Neural cell (in vitro differentiated cells): ENCODE results near the gene HOXA10. TPM values are rescaled to one million over a fixed set of nuclear protein-coding genes. Genes with fewer than 3 reads are reported as not detected.
A peak's percentile ranks its signal among the peaks of the same experiment; 100 is the strongest.

Experiments
- H2AFZ ChIP-seq: fragments of 200-600, 300-800 bp; sonication (generic), shearing (Covaris generic); 2 replicates; pipeline ENCODE4 v1.6.0; 2014; ENCODE audit warnings: low read depth, mild to moderate bottlenecking, antibody characterized with exemption, low read length, moderate library complexity
- H3F3A ChIP-seq: fragments of 200-600 bp; shearing (Covaris generic); 2 replicates; pipeline ENCODE4 v1.6.1; 2016; ENCODE audit warnings: mild to moderate bottlenecking, moderate library complexity, mixed read lengths, antibody characterized with exemption, low read length; ENCODE audit not compliant: insufficient read depth, poor library complexity, severe bottlenecking
- H3K27ac ChIP-seq: fragments of 200-600, 300-800 bp; sonication (generic), shearing (Covaris generic); 2 replicates; pipeline ENCODE4 v1.5.1; 2014; ENCODE audit warnings: mild to moderate bottlenecking, low read length, moderate library complexity
- H3K27me3 ChIP-seq: fragments of 300-800, 200-600 bp; sonication (generic), shearing (Covaris generic); 2 replicates; pipeline ENCODE4 v1.6.0; 2014; ENCODE audit warnings: mild to moderate bottlenecking, low read depth, low read length, moderate library complexity; ENCODE audit not compliant: insufficient read depth
- H3K36me3 ChIP-seq: fragments of 300-800, 200-600 bp; sonication (generic), shearing (Covaris generic); 2 replicates; pipeline ENCODE4 v1.5.1; 2014; ENCODE audit warnings: mild to moderate bottlenecking, antibody characterized with exemption, low read length, moderate library complexity; ENCODE audit not compliant: insufficient read depth
- H3K4me2 ChIP-seq: fragments of 300-800, 200-600 bp; sonication (generic), shearing (Covaris generic); 2 replicates; pipeline ENCODE4 v1.6.0; 2014; ENCODE audit warnings: mild to moderate bottlenecking, low read length
- H3K4me3 ChIP-seq: fragments of 300-800, 200-600 bp; sonication (generic), shearing (Covaris generic); 2 replicates; pipeline ENCODE4 v1.5.1; 2014; ENCODE audit warnings: mild to moderate bottlenecking, low read length, moderate library complexity
- H3K79me2 ChIP-seq: fragments of 200-600 bp; shearing (Covaris generic); replicated peaks from 2 replicates; pipeline ENCODE4 v1.6.0; 2014; ENCODE audit warnings: mild to moderate bottlenecking, low read length, moderate library complexity; ENCODE audit not compliant: insufficient read depth
- H3K9ac ChIP-seq: fragments of 300-800, 200-600 bp; sonication (generic), shearing (Covaris generic); 2 replicates; pipeline ENCODE4 v1.6.1; 2016; ENCODE audit warnings: mild to moderate bottlenecking, low read length, mixed read lengths
- H3K9me2 ChIP-seq: fragments of 200-600 bp; shearing (Covaris generic); 2 replicates; pipeline ENCODE4 v1.6.1; 2016; ENCODE audit warnings: mild to moderate bottlenecking, low read length, mixed read lengths; ENCODE audit not compliant: insufficient read depth
- H3K9me3 ChIP-seq: fragments of 200-600, 300-800 bp; sonication (generic), shearing (Covaris generic); 2 replicates; pipeline ENCODE4 v1.6.1; 2016; ENCODE audit warnings: mild to moderate bottlenecking, mixed run types, low read length, moderate library complexity, mixed read lengths
- H4K20me1 ChIP-seq: fragments of 200-600 bp; shearing (Covaris generic); 2 replicates; pipeline ENCODE4 v1.6.1; 2016; ENCODE audit warnings: mild to moderate bottlenecking, mixed run types; ENCODE audit not compliant: insufficient read depth
- EP300 ChIP-seq: fragments of 450-650 bp; conservative IDR thresholded peaks from 2 replicates; pipeline ENCODE4 v1.6.1; 2014; ENCODE audit warnings: antibody characterized with exemption, mild to moderate bottlenecking, moderate library complexity; ENCODE audit not compliant: poor library complexity, severe bottlenecking
- EZH2 ChIP-seq: fragments of 200-600, 300-800 bp; shearing (Covaris generic), sonication (generic); IDR thresholded peaks from 2 replicates; pipeline ENCODE4 v1.6.1; 2014; ENCODE audit warnings: antibody characterized with exemption, low read length, borderline replicate concordance, mild to moderate bottlenecking; ENCODE audit not compliant: insufficient read depth, poor library complexity, severe bottlenecking
- MXI1 ChIP-seq: fragments of 450-650 bp; conservative IDR thresholded peaks from 2 replicates; pipeline ENCODE4 v1.6.1; 2014; ENCODE audit warnings: antibody characterized with exemption, mild to moderate bottlenecking; ENCODE audit not compliant: poor library complexity, severe bottlenecking
- POLR2AphosphoS5 ChIP-seq: IDR thresholded peaks from 2 replicates; pipeline ENCODE4 v1.6.1; 2012
- RAD21 ChIP-seq: fragments of 450-650 bp; conservative IDR thresholded peaks from 2 replicates; pipeline ENCODE4 v1.6.1; 2014; ENCODE audit warnings: antibody characterized with exemption, mild to moderate bottlenecking, moderate library complexity
- SMC3 ChIP-seq: fragments of 450-650 bp; conservative IDR thresholded peaks from 2 replicates; pipeline ENCODE4 v1.6.1; 2014; ENCODE audit warnings: antibody characterized with exemption, mild to moderate bottlenecking, moderate library complexity; ENCODE audit not compliant: poor library complexity
- TAF1 ChIP-seq: IDR thresholded peaks from 2 replicates; pipeline ENCODE4 v1.6.1; 2012; ENCODE audit warnings: low read depth
- polyA plus RNA-seq: library from polyadenylated mRNA; depleted of rRNA; stranded (reverse); fragments of >200 nt; gene quantifications from 2 replicates; pipeline ENCODE4 v1.2.3, GENCODE V29; 2014
- TF ChIP-seq, protein P1 (sequence below): IDR thresholded peaks from 2 replicates; pipeline ENCODE4 v1.6.1; 2012; ENCODE audit warnings: borderline replicate concordance
- TF ChIP-seq, protein P2 (sequence below): fragments of 450-650 bp; IDR thresholded peaks from 2 replicates; pipeline ENCODE4 v1.5.1; 2014; ENCODE audit warnings: antibody characterized with exemption, mild to moderate bottlenecking, moderate library complexity; ENCODE audit not compliant: poor library complexity, severe bottlenecking

Gene HOXA10
- polyA plus RNA-seq, 1 donor from 2014 or later = not detected

DNA sequence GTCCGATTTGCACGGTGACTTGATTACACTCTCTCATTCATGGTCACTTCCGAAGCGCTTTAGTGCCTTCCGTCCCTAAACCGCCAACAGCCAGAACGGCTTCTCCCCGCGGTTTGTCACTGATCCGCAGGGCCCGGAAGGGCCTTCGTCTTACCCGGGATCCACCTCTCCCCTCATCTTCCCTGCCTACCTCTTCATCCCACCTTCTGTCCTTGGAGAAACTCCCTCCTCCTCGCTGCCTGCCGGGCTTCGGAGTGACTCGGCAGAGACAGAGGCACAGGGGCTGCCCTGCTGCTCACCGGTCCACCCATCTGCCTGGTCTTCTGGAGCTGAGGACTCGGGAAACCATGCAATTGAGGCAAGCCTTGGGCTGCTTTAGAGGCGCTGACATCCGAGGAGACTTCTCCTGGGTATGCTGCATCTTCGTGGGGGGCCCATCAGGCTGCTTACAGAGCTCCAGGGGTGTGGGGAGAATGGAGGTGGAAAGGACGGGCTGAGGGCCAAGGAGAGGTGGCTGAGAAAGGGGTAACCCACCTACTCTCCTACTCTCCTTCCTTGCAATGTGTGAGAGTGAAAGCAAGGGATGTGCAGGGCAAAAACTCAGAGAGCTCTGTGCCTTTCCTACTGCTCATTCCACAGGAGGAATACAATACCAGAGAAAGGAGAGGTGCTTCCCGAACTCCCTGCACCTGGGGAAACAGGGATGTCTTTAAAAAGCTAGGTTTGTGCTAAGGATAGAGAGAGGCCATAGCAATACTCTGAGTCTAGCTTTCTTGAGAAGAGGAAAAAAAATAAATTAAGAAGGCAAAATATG, 11.9 kb upstream of the HOXA10 start:
- Histone ChIP-seq H4K20me1 (no peaks in the 10 kb centered on the region), H3K79me2 (no peaks in the 10 kb centered on the region), H3K36me3 (no peaks in the 10 kb centered on the region), H3K27me3 (peaks cover 100% of the 10 kb centered on the region), H3K27ac (no peak overlapping the region), H3F3A (no peaks in the 10 kb centered on the region), H3K9me2 (no peaks in the 10 kb centered on the region), H3K4me3 (no peak overlapping the region), H3K9me3 (peaks cover 6% of the 10 kb centered on the region), H3K4me2 (no peak overlapping the region), H3K9ac (no peak overlapping the region), H2AFZ (no peak overlapping the region)
- TF ChIP-seq SMC3 (no peak), RAD21 (no peak), TAF1 (no peak), MXI1 (no peak), POLR2AphosphoS5 (no peak), EP300 (no peak), EZH2 (no peak)
- TF ChIP-seq, protein P1, sequence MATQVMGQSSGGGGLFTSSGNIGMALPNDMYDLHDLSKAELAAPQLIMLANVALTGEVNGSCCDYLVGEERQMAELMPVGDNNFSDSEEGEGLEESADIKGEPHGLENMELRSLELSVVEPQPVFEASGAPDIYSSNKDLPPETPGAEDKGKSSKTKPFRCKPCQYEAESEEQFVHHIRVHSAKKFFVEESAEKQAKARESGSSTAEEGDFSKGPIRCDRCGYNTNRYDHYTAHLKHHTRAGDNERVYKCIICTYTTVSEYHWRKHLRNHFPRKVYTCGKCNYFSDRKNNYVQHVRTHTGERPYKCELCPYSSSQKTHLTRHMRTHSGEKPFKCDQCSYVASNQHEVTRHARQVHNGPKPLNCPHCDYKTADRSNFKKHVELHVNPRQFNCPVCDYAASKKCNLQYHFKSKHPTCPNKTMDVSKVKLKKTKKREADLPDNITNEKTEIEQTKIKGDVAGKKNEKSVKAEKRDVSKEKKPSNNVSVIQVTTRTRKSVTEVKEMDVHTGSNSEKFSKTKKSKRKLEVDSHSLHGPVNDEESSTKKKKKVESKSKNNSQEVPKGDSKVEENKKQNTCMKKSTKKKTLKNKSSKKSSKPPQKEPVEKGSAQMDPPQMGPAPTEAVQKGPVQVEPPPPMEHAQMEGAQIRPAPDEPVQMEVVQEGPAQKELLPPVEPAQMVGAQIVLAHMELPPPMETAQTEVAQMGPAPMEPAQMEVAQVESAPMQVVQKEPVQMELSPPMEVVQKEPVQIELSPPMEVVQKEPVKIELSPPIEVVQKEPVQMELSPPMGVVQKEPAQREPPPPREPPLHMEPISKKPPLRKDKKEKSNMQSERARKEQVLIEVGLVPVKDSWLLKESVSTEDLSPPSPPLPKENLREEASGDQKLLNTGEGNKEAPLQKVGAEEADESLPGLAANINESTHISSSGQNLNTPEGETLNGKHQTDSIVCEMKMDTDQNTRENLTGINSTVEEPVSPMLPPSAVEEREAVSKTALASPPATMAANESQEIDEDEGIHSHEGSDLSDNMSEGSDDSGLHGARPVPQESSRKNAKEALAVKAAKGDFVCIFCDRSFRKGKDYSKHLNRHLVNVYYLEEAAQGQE = no peak
- TF ChIP-seq, protein P2, sequence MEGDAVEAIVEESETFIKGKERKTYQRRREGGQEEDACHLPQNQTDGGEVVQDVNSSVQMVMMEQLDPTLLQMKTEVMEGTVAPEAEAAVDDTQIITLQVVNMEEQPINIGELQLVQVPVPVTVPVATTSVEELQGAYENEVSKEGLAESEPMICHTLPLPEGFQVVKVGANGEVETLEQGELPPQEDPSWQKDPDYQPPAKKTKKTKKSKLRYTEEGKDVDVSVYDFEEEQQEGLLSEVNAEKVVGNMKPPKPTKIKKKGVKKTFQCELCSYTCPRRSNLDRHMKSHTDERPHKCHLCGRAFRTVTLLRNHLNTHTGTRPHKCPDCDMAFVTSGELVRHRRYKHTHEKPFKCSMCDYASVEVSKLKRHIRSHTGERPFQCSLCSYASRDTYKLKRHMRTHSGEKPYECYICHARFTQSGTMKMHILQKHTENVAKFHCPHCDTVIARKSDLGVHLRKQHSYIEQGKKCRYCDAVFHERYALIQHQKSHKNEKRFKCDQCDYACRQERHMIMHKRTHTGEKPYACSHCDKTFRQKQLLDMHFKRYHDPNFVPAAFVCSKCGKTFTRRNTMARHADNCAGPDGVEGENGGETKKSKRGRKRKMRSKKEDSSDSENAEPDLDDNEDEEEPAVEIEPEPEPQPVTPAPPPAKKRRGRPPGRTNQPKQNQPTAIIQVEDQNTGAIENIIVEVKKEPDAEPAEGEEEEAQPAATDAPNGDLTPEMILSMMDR = no peak

DNA sequence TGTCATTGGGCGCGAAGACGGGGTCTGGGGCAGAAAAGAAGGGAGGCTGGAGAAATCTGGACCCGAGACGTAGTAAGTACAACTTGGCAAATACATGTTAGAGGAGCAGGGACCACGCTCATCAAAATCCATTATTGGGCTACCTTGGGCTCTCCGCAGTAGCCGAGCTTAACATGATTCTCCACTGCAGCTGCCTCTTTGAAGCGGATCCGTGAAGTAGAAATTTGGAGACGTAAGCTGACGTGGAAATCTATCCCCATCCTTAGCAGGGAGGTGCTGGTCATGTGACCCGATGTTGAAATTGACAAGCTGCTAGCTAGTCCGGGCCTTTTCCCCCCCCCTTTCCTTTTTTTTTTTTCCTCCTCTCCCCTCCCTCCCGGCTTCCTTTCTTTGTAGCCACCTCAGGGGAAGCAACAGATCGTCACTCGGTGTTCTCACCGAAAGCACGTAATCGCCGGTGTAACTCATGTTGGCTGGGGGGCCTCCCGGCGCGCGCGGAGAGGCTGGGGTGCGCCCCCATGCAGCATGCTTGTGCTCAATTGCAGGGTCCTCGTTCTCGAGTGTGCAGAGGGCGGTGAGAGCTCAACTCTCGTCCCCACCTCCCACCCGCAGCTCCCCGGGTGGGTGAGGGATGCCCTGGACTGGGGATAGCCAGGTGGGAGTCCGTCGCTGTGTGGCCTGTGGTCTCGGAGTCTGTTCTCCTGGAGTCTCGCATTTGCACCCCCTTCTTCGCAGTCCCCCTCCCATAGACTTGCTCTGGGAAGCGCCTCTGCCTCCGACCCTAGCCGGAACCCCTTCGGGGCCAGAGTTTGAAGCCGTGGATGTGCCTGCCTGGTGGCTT, 11.1 kb upstream of the HOXA10 start, which contains the start of gene HOXA11:
Gene HOXA11 (minus strand): TSS at position 220 of the 841 bp plus-strand sequence. CDS start 88 bp downstream, at position 132.
- no peak within 1 kb of the TSS for H2AFZ ChIP-seq
- H3K79me2 ChIP-seq = no peaks in the 10 kb centered on the region
- H3K9ac ChIP-seq = no peak within 1 kb of the TSS
- H3K27me3 ChIP-seq = peaks cover 100% of the 10 kb centered on the region
- H4K20me1 ChIP-seq = no peaks in the 10 kb centered on the region
- H3F3A ChIP-seq = no peaks in the 10 kb centered on the region
- TF ChIP-seq TAF1 = no peak
- TF ChIP-seq, protein P2 = no peak
- peak; percentile 12 for TF ChIP-seq EZH2
- no peak for TF ChIP-seq EP300
- no peak for TF ChIP-seq POLR2AphosphoS5
- TF ChIP-seq MXI1 = no peak
- no peak for TF ChIP-seq RAD21
- H3K36me3 ChIP-seq = no peaks in the 10 kb centered on the region
- H3K4me2 ChIP-seq = no peak within 1 kb of the TSS
- no peaks in the 10 kb centered on the region for H3K9me2 ChIP-seq
- H3K27ac ChIP-seq = no peak within 1 kb of the TSS
- H3K9me3 ChIP-seq = peaks cover 6% of the 10 kb centered on the region
- no peak within 1 kb of the TSS for H3K4me3 ChIP-seq
